GM19043 (cell line): ENCODE measurements around the gene MTFR1L.

ENCODE experiments used
- ATAC-seq: cut with Tn5 transposase; IDR thresholded peaks from one replicate; pipeline ENCODE4 v1.9.1; 2021; ENCODE audit warnings: low read depth; ENCODE audit not compliant: unreplicated experiment

MTFR1L gene

DNA sequence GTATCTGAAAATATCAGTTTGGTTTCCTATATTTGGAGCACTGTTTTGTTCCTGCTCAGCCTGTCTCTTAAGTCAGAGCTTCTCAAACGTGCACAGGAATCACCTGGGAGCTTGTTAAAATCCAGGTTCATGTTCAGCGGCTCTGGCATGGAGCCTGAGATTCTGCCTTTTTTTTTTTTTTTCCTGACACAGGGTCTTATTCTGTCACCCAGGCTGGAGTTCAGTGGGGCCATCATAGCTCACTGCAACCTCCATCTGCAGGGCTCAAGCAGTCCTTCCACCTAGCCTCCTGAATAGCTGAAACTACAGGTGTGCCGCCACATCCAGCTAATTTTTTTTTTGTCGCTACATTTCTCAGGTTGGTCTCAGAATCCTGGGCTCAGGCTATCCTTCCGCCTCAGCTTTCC, 32.0 kb upstream of the MTFR1L start:
- no peak for ATAC-seq

DNA sequence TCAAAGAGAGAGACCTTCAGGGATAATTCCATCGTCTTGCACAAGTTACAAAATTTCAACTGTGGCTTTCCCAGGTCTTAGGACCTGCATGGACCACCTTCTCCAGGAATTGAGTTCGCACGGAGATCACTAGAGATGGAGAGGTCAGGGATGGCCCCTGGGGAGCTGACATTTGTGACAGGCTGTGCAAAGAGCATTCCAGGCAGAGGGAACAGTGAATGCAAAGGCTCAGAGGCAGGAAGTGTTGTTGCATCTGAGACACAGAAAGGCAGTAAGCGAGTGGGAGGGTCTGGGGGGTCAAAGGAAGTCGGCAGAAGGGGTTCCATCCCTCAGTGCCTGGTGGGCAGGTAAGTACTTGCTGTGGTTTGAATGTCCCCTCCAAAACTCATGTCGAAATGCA, 29.3 kb upstream of the MTFR1L start:
- ATAC-seq, result no peak

DNA sequence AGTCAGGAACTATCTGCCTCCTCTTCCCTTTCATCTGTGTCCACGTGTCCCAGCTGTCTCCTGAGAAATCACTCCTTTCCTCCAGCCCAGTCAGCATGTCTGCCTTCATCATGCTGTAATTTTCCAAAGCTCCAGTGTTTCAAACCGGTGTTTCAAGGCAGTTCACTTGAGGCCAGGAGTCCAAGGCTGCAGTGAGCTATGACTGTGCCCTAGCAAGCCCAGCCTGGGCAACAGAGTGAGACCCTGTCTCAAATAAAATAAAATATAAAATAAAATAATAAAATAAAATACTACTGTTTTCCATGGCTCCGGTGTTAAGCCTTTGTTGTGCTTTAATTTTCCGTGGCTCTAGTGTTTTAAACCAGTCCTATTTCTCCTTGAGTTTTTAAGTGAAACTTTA, 27.6 kb upstream of the MTFR1L start:
- no peak for ATAC-seq

DNA sequence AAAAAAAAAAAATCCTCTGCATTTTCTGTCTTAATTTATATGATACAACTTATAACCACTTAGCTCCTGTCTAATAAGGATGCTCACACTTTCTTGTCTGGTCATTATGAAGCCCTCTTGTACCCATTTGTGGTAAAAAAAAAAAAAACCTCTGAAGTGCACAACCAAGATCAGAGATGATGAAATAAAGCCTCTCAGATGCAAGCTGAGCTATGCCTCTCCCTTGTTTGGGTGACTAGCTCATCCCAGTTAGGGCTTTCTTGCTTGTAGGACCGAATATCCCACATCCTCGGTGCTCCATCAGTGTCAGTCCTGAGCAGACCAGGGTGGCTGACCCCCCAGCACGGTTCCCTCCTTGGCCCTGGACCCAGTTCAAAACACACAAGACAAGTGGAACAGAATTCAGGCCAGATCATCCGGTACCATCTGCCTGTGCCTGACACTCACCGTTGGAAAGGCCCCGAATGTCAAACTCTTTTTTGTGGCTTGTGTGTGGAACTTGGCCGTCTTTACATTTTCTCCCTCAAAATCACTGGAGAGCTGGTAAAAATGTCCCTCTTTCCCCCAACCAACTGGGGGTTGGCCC, 26.1 kb upstream of the MTFR1L start:
- no peak for ATAC-seq

DNA sequence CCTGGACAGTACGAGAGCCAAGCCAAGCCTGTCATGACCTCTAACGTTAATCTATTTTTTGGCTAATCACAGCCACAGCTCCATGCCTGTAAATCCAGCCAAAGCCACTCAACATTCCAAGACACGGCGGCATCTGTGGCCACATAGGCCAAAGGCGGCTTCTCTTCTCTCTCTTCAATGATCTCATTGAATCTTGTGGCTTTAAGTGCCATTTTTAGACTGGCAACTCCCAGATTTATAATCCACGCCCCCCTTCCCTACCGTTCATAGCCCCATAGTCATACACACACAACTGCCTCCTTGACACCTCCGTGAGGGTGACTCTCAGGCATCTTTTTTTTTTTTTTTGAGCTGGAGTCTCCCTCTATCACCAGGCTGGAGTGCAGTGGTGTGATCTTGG, 25.4 kb upstream of the MTFR1L start:
- ATAC-seq, result no peak

DNA sequence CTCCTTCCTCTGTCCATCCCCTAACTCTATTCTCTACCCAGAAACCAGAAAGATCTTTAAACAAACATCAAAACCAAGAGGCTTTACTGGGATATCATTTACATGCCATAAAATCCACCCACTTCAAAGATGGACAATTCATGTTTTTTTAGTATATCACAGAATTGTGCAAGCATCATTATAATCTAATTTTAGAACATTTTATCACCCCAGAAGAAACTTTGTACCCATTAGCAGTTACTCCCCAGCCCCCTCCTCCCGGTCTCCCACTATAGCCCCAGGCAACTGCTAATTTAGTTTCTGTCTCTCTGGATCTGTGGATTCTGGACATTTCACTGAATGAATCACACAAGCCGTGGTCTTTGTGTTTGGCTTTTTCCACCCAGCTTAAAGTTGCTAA, 24.5 kb upstream of the MTFR1L start:
- no peak for ATAC-seq

DNA sequence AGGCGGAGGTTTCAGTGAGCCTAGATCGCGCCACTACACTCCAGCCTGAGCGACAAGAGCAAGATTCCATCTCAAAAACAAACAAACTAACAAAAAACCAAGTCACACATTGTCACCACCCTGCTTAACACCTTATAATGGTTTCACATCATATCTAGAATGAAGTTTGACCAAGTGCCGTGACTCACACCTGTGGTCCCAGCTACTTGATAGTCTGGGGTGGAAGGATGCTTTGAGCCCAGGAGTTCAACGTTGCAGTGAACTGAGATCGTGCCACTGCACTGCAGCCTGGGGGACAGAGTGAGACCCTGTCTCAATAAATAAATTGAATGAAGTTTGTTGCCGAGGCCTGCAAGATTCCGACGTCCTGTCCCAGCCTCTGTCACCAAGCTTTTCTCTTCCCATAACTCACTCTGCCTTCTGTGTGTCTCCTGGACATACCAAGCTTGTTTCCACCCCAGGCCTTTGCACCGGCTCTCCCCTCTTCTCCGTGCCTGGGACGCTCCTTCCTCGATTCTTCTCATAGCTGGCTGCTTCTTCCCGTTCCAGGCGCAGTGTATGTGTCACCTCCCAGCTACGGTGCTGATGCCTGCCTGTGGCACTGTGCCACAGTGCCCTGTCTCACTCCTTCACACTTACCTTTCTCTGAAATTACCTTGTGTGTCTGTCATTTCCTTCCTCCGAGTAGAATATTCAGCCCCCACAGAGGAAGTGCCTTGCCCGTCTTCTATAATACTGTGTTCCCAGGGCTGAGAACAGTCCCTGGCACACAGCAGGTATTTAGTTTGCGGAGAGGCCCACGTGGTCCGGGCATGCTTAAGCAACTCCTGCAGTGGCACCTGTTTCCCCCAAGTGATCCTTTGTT, 23.6 kb upstream of the MTFR1L start:
- no peak for ATAC-seq

DNA sequence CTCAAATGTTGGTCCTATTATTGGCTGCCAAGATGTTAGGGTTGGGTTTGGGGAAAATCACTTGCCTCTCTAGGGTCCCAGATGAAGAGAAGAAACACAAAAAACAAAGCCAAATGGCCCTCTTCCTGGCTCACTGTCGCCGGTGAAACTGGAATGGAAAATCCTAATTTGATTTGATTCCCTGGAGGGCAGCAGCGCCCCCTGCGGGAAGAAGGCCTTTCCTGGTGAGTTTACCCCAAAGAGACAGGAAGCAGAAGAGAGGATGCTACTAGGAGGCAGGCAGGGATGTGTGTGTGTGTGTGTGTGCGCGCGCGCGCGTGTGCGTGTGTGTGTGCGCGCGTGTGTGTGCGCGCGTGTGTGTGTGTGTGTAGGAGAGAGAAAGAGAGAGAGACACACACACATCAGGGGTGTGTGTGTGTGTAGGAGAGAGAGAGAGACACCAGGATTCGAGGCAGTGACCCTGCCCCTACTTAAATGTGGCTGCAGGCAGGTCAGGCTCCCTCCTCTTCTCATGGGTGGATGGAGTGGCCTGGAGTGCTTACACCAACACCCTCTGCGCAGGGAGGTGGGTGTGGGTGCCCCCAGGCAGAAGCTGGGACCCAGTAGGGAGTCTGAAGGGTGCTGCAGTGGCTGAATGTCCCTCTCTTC, 22.8 kb upstream of the MTFR1L start:
- ATAC-seq, result no peak

DNA sequence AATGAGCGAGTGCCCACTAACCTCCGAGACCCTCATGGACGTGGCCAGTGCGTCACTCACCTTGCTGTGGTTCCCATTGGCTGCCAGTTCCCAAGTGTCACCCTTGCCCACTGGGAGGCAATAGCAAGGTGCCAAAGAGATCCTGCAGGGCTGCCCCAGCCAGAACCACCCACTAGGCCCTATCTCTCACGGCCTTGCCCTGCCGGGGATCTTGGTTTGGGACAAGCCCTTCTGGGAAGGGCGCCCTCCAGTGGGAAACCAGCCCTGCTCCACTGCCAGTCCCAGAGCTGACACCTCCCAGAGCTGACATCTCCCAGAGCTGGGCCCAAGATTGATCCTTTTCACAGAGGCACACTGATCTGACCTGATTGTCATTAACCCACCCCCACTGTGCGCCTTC, 21.8 kb upstream of the MTFR1L start:
- ATAC-seq, result no peak

DNA sequence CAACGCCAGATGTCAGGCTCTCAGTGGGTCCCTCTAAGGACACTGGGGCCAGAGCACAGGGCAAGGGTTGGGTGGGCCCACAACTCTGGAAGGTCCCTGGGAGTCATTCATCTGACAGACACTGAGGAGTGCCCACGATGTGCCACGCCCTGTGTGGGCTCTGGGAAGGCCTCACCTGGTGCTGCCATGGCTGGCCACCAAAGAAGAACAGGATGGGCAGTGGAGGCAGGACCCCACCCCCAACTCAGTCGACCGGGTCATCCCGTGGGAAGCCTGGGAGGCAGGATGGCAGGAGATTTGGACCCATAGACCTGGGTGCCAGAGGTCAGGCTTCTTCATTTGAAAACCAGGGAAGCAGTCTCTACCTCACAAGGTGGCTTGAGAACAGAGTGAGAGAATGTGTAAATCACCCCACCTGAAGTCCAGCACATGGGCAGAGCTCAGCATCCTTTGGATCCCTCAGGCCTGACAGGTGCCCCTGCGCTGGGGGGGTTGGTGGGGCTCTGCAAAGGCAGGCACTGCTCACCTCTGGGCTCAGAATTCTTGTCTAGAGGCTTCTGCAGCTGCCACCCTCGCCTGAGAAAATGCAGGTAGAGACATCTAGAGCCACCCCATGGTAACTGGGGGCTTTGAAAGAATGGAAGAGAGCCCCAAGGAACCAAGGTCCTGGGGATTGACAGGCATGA, 20.9 kb upstream of the MTFR1L start:
- ATAC-seq, result no peak

DNA sequence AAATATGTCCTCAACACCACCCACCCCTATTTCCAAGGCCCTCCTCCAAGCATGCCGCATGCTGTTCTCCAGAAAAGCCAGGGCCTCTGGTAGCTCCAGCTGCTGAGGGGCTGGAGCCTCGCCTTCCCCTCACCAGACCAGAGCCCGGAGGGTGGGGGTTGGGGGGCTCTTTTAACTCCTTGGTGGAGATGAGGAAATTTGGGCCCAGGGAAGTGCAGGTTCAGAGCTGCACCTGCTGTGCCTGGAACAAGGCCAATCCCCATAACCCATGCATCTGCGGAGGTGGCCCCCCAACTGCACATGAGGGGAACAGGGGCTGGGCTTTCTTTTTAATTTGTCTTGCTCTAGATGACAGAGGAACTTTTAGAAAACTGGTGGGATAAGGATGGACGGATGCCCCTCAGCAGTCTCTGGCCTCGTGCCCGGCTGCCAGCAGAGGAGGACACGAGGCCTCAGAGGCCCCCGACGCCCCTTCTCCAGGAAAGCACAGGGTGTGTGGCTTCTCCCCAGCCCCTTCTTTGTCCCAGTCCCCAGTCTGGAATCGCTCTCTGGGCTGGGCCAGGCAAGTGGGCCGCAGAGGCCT, 20.3 kb upstream of the MTFR1L start:
- ATAC-seq, result no peak

DNA sequence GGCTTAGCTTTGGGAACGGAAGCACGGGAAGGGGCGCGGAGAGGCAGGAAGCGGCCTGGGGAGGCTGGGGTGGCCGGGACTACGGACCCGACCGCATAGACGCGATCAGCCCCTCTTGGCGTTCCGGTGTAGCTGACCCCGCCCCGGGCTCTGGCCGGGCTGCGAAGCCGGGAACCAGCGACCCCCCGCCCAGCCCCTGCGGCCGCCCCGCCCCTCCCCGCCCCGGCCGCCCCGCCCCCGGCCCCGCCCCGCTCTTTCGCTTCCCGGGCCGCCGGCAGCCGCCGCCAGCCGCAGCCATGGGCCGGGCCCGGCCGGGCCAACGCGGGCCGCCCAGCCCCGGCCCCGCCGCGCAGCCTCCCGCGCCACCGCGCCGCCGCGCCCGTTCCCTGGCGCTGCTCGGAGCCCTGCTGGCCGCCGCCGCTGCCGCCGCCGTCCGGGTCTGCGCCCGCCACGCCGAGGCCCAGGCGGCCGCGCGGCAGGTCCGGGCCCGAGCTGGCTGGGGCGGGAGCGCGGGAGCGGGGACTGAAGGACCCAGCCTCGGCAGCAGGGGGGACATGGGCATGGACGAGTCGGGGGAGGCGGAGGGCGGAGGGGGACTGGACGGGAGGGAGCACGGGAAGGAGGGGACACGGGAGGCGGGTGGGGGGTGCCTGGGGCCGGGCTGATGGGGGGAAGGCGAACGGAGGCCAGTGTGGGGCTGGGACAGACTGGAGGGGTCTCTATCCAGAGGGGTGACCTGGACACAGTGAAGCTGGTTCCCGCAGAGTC, 19.6 kb upstream of the MTFR1L start, which contains the start of gene SELENON:
SELENON (plus strand) TSS at position 259 of the 768 bp plus-strand sequence; CDS start at position 297, 38 bp downstream.
- ATAC-seq, result no peak

DNA sequence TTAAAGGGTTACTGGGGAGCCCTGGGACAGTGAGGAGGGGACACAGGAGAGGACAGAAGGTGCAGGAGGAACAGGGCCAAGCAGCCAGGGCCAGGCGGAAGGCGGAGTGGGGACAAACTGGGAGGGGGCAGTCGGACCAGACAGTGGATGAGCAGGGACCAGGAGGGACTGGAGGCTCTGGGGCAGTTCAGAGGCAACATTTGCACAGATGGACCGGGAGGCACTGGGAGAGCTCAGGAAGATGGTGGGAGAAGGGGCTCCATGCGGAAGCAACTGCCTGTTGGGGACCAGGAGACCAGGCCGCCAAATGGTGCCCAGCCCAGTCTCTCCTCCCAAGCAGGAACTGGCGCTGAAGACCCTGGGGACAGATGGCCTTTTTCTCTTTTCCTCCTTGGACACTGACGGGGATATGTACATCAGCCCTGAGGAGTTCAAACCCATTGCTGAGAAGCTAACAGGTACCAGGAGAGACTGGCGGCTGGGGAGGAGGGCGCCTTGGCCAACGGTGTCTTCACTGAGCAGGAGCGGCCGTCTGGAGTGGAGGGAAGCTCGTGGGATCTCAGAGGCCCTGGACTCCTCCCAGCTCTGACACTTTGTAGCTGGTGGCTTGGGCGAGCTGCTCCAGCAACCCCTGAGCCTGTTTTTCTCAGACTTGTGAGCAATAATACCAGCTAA, 18.9 kb upstream of the MTFR1L start:
- ATAC-seq, result no peak

DNA sequence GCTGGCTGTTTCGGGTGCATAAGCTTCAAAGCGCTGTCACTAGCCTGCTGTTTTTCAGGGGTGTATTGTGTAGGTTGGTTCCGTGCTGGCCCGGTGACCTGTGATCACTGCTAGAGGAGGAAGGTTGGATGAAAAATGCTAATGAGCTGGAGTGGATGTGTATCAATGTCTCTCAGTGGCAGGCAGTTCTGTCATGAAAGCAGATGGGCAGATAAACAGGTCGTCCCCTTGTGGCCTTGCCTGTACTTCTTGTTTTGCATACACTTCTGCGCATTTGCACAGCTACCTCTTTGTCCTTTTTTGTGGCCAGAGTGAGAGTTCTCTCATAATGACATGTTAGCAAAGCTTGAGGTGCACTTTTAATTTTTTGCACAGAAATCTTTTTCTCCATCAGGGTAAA, 16.8 kb upstream of the MTFR1L start:
- no peak for ATAC-seq

DNA sequence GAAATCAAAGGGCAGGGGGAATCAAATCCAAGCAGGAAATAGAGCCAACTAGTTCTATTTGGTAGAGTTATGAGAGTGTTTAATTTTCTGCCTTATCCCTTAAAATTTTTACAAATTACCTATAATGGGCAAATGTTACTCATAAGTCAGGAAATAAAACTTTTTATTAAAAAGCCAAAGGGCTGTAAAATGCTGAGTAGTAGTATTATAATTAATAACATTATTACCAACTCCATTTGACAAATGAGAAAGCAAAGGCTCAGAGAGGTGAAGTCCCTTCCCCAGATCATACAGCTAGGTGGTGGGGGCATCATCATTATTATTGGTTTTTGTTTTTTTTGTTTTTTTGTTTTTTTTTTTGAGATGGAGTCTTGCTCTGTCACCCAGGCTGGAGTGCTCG, 16.4 kb upstream of the MTFR1L start:
- no peak for ATAC-seq

DNA sequence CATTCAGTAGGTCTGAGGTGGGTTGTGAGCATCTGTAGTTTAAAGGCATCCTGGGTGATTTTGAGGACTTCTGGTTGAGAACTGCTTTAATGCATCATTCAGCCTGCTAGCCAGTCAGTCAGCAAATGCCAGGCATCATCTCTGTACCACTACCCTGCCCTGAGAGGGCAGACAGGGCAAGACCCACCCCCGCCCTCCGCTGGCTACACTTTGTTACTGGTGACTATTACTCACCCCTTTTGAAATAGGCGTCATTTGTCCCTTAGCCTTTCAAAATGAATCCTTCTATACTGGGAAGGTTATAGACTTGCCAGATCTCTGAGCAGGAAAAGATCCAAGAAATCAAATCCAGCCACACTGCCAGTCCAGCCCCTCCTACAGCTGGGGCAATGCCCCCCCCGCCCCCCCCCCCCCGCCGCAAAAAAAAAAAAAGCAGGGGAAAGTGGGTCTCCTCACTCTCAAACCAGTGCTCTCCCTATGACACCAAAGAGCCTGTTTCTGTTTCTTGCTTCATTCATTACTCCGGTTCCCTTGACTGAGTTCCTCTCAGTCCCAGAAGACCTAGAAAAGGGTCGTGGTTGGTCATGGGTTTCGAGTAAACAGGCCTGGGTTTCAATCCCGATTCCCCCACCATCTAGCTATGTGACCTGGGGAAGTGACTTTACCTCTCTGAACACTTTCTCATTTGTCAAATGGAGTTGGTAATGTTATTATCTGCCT, 15.3 kb upstream of the MTFR1L start:
- ATAC-seq, result no peak

DNA sequence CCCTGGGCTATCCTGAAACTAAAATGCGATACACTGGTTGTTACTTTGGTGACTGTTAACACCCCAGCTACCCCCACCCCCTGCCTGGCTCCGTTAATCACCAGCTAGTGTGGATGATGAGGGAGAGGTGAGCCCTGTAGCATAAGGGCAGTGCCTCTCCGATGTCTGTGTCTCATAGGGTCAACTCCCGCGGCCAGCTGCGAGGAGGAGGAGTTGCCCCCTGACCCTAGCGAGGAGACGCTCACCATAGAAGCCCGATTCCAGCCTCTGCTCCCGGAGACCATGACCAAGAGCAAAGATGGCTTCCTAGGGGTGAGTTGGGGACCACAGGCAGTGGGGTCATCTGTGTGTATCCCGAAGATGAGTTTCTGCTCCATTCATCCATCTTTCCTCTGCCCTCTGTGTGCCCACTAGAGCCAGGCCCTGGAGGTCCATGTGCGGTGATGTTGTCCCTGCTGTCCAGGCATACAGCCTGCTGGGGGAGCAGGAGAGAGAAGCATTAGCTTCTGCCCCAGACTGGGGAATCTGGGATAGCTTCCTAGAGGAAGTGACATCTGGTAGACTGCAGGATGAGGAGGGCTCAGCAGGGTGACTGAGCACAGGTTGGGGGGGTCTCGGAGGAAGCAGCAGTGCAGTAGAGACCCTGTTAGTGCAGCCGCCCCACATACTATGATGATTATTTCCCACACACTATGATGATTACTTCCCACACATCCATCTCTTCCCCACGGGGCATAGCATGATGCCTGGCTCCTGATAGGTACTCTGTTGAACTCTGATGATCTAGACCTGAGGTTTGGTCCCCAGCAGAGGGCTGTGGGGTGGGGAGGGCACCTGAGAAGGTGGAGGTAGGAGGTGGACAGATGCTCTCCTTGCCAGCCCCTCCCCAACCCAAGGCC, 14.5 kb upstream of the MTFR1L start:
- ATAC-seq, result no peak

DNA sequence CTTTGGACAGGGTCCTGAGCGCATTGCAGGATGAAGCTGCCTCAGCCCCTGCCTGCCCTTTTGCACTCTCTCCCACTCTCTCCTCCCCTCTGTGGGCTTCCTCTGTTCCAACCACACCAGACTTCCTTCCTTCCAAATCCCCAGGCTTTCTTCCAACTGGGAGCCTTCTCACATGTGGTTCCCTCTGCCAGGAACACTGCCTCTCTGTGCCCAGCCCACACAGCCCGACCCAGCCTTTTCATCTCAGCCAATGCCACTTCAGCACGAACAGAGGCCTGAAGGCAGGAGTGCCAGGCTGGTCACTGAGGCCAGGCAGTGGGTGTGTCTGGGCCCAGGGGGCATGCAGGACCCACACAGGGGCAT, 13.9 kb upstream of the MTFR1L start:
- no peak for ATAC-seq
